Measurements from ENCODE around the gene SPINT1. TPM values are rescaled to one million over a fixed set of nuclear protein-coding genes. Genes with fewer than 3 reads are reported as not detected.

SPINT1 gene
- total and polyA plus RNA-seq, 7 experiments from 2014 or later, result 1.00 to 8.9 (median 3.6) TPM

DNA sequence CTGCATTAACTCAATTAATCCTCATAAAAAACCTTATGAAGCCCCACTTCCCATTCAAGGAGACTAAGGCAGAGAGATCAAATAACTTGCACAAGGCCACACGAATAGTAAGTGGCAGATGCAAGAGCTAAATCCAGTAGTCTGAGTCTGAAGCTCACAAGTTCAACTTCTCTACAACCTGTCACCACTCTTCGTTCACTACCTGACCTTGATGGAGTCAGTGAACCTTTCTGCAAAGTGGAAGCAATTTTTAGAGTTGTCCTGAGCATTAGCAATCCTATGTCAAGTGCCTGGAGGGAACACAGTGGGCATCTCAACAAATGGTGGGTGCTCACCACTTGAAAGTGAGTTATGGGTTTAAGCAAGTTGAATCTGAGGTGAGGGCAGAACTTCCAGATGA lies 2.1 kb upstream of the SPINT1 start:
- POLR2A ChIA-PET, result interaction anchor here (0.6 kb wide), 1 partner anchor 1385 kb away, joined by 4 read pairs; no protein-coding TSS in a partner anchor
- Mint-ChIP-seq H3K4me1 (peaks cover 5 to 23% (median 17%) of the 10 kb centered on the region in 7 donors), H3K27me3 (peaks cover 0 to 38% (median 4%) of the 10 kb centered on the region in 5 donors), H3K27ac (no peak overlapping the region), H3K4me3 (peak overlapping the region in 2 of 10 donors; percentile 23 to 49), H3K36me3 (peaks cover 0 to 3% (median 0%) of the 10 kb centered on the region in 5 donors), H3K9me3 (no peaks in the 10 kb centered on the region)
- Histone ChIP-seq H3K36me3 (ENCODE audit: control insufficient read depth in 2 of 3, insufficient read depth in 3 of 3, low read length in 3 of 3) (no peaks in the 10 kb centered on the region), H3K4me3 (ENCODE audit: low read length) (no peak overlapping the region), H3K9me3 (ENCODE audit: control insufficient read depth in 2 of 3, low read length in 3 of 3) (no peaks in the 10 kb centered on the region), H3K4me1 (ENCODE audit: control insufficient read depth in 2 of 2, insufficient read depth in 2 of 2, low read length in 2 of 2) (peaks cover 0 to 6% of the 10 kb centered on the region in 2 donors), H3K27ac (ENCODE audit: low read depth, low read length) (no peak overlapping the region), H3K27me3 (ENCODE audit: control insufficient read depth in 2 of 2, insufficient read depth in 2 of 2, low read length in 2 of 2) (peaks cover 0 to 3% of the 10 kb centered on the region in 2 donors)
- ATAC-seq (no peak), DNase-seq (no peak)
- CTCF ChIA-PET, result no interaction called here
- intact Hi-C loops (cut with micrococcal nuclease), result no loop called here

DNA sequence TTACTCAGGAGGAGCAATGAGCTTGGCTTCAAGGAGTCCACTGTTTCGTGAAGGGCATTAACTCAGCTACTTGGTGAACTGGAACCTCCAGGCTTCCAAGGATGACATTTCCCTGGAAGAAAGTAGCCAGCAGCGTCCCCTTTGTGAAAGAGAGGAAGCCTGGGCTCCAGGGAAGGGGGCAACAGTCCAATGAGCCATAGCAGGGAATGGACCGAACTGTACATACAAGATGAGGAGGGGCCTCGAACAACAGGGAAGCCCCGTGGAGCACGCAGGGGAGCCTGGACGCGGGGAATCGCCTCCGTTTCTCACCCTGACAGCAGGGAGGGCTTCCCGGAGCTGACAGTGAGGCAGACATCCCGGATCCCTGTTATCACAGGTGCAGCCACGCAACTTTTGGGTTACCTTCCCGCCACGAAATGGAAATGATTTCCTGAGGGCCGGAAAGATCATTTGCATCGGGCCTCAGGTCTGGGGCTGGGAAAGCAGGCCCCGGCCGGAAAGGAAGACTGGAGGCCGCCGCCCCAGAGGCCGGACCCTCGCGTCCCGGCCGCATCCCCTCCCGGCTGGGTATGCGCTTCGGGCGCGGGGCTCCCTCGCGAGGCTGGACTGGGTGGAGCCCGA lies 475 bp upstream of the SPINT1 start:
- H3K4me1 ChIP-seq (ENCODE audit: control insufficient read depth in 2 of 2, insufficient read depth in 2 of 2, low read length in 2 of 2), result peaks cover 0 to 15% of the 10 kb centered on the region in 2 donors
- intact Hi-C loops (cut with micrococcal nuclease), result no loop called here
- Mint-ChIP-seq H3K27ac (peak overlapping the region in 1 of 9 donors; percentile 46), H3K36me3 (peaks cover 0 to 3% (median 0%) of the 10 kb centered on the region in 5 donors), H3K27me3 (peaks cover 0 to 38% (median 4%) of the 10 kb centered on the region in 5 donors), H3K4me3 (peak overlapping the region; percentile 67 to 88 (median 81)), H3K9me3 (no peaks in the 10 kb centered on the region), H3K4me1 (peaks cover 12 to 38% (median 32%) of the 10 kb centered on the region in 7 donors)
- no peaks in the 10 kb centered on the region for H3K36me3 ChIP-seq (ENCODE audit: control insufficient read depth in 2 of 3, insufficient read depth in 3 of 3, low read length in 3 of 3)
- H3K27me3 ChIP-seq (ENCODE audit: control insufficient read depth in 2 of 2, insufficient read depth in 2 of 2, low read length in 2 of 2), result peaks cover 0 to 3% of the 10 kb centered on the region in 2 donors
- ChIA-PET POLR2A (no interaction called here), CTCF (interaction anchor here (1.6 kb wide), 1 partner anchor 61 kb away, joined by 5 read pairs; no protein-coding TSS in a partner anchor)
- no peak for ATAC-seq
- no peaks in the 10 kb centered on the region for H3K9me3 ChIP-seq (ENCODE audit: control insufficient read depth in 2 of 3, low read length in 3 of 3)
- H3K27ac ChIP-seq (ENCODE audit: low read depth, low read length), result no peak overlapping the region
- no peak for DNase-seq
- H3K4me3 ChIP-seq (ENCODE audit: low read length), result no peak overlapping the region

DNA sequence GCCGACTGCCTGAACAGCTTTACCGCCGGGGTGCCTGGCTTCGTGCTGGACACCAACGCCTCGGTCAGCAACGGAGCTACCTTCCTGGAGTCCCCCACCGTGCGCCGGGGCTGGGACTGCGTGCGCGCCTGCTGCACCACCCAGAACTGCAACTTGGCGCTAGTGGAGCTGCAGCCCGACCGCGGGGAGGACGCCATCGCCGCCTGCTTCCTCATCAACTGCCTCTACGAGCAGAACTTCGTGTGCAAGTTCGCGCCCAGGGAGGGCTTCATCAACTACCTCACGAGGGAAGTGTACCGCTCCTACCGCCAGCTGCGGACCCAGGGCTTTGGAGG lies 815 bp downstream of the SPINT1 start:
- Mint-ChIP-seq H3K27me3 (peaks cover 0 to 38% (median 4%) of the 10 kb centered on the region in 5 donors), H3K27ac (peak overlapping the region in 4 of 9 donors; percentile 36 to 93 (median 57)), H3K4me3 (peak overlapping the region; percentile 82 to 94 (median 86)), H3K9me3 (no peaks in the 10 kb centered on the region), H3K4me1 (peaks cover 12 to 38% (median 32%) of the 10 kb centered on the region in 7 donors), H3K36me3 (peaks cover 0 to 3% (median 0%) of the 10 kb centered on the region in 5 donors)
- Histone ChIP-seq H3K4me1 (ENCODE audit: control insufficient read depth in 2 of 2, insufficient read depth in 2 of 2, low read length in 2 of 2) (peaks cover 0 to 15% of the 10 kb centered on the region in 2 donors), H3K27ac (ENCODE audit: low read depth, low read length) (no peak overlapping the region), H3K27me3 (ENCODE audit: control insufficient read depth in 2 of 2, insufficient read depth in 2 of 2, low read length in 2 of 2) (peaks cover 0 to 3% of the 10 kb centered on the region in 2 donors), H3K36me3 (ENCODE audit: control insufficient read depth in 2 of 3, insufficient read depth in 3 of 3, low read length in 3 of 3) (no peaks in the 10 kb centered on the region), H3K4me3 (ENCODE audit: low read length) (peak overlapping the region; percentile 58), H3K9me3 (ENCODE audit: control insufficient read depth in 2 of 3, low read length in 3 of 3) (no peaks in the 10 kb centered on the region)
- ChIA-PET POLR2A (interaction anchor here (0.6 to 0.7 kb wide), 2 partner anchors 36 to 78 kb away, joined by 6 to 7 read pairs; no protein-coding TSS in a partner anchor), CTCF (interaction anchor here (0.7 to 1.6 kb wide), 2 partner anchors 62 to 1036 kb away, joined by 4 to 5 read pairs; no protein-coding TSS in a partner anchor)
- intact Hi-C loops (cut with micrococcal nuclease), result loop anchor here (1.0 kb wide), 1 partner anchor 37 kb away; the partner anchor contains the start of genes DNAJC17 (in 2 of the 2) and ZFYVE19 (in 2 of the 2)
- peak in 5 of 9 donors; percentile 14 to 34 (median 25) for DNase-seq
- ATAC-seq, result peak; percentile 64

DNA sequence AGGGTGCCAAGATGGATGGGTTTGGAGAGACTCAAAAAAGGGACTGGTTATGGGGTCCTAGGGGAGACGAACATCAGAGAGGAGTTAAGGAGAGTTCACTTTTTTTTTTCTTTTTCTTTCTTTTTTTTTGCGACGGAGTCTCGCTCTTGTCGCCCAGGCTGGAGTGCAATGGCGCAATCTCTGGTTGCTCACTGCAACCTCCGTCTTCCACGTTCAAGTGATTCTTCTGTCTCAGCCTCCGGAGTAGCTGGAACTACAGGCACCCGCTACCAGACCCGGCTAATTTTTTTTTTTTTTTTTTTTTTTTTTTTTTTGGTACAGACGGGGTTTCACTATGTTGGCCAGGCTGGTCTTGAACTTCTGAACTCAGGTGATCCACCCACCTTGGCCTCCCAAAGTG lies 1.2 kb downstream of the SPINT1 start:
- ChIA-PET CTCF (interaction anchor here (0.7 to 1.6 kb wide), 2 partner anchors 62 to 1036 kb away, joined by 4 to 5 read pairs; no protein-coding TSS in a partner anchor), POLR2A (interaction anchor here (0.6 to 0.7 kb wide), 2 partner anchors 36 to 79 kb away, joined by 6 to 7 read pairs; no protein-coding TSS in a partner anchor)
- DNase-seq (no peak), ATAC-seq (no peak)
- Histone ChIP-seq H3K4me3 (ENCODE audit: low read length) (peak overlapping the region; percentile 58), H3K4me1 (ENCODE audit: control insufficient read depth in 2 of 2, insufficient read depth in 2 of 2, low read length in 2 of 2) (peaks cover 0 to 15% of the 10 kb centered on the region in 2 donors), H3K36me3 (ENCODE audit: control insufficient read depth in 2 of 3, insufficient read depth in 3 of 3, low read length in 3 of 3) (no peaks in the 10 kb centered on the region), H3K27me3 (ENCODE audit: control insufficient read depth in 2 of 2, insufficient read depth in 2 of 2, low read length in 2 of 2) (peaks cover 0 to 3% of the 10 kb centered on the region in 2 donors), H3K27ac (ENCODE audit: low read depth, low read length) (no peak overlapping the region), H3K9me3 (ENCODE audit: control insufficient read depth in 2 of 3, low read length in 3 of 3) (no peaks in the 10 kb centered on the region)
- H3K36me3 Mint-ChIP-seq, result peaks cover 0 to 3% (median 0%) of the 10 kb centered on the region in 5 donors
- peaks cover 0 to 37% (median 4%) of the 10 kb centered on the region in 5 donors for H3K27me3 Mint-ChIP-seq
- H3K9me3 Mint-ChIP-seq, result no peaks in the 10 kb centered on the region
- peak overlapping the region; percentile 82 to 94 (median 86) for H3K4me3 Mint-ChIP-seq
- peaks cover 12 to 38% (median 32%) of the 10 kb centered on the region in 7 donors for H3K4me1 Mint-ChIP-seq
- peak overlapping the region in 4 of 9 donors; percentile 36 to 93 (median 57) for H3K27ac Mint-ChIP-seq
- intact Hi-C loops (cut with micrococcal nuclease), result no loop called here

DNA sequence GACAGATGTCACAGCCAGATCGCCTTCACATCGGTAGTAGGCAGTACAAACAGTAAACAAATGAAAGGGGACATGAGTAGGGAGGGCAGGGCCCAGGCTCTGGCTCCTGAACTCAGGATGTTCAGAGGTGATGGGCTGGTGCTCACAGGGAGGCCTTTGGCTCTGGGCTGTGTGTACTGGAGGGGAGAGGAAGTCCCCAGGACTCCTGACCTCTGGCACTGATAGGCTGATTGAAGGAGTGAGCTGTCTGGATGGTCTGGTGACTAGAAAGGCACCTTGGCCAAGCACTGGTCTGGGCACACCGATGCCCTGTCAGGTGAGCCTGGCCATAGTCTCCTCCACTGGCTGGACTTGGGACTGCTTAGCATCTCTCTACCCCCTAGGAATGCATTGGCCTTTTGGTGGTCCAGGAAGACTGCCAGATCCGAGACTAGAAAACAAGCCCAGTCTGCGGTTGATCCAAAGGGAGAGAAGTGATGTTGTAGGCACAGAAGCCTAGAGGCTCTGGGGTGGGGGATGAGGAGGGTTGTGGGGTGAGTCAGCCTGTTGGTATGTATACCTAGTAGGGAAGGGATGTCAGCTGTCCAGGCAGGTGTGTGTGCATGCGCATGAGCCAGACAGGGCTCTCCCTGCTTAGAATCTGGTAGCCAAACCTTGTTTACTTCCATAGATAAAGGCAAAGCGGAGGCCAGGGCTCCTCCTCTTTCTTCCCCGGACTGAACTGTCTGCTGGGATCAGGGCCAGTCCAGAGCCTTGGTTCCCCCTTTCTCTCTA lies 1.9 kb downstream of the SPINT1 start:
- CTCF ChIA-PET, result interaction anchor here (0.7 to 1.0 kb wide), 2 partner anchors 11 to 1035 kb away, joined by 3 to 4 read pairs; no protein-coding TSS in a partner anchor
- Histone ChIP-seq H3K9me3 (ENCODE audit: control insufficient read depth in 2 of 3, low read length in 3 of 3) (no peaks in the 10 kb centered on the region), H3K27ac (ENCODE audit: low read depth, low read length) (no peak overlapping the region), H3K4me3 (ENCODE audit: low read length) (no peak overlapping the region), H3K36me3 (ENCODE audit: control insufficient read depth in 2 of 3, insufficient read depth in 3 of 3, low read length in 3 of 3) (no peaks in the 10 kb centered on the region), H3K27me3 (ENCODE audit: control insufficient read depth in 2 of 2, insufficient read depth in 2 of 2, low read length in 2 of 2) (peaks cover 0 to 3% of the 10 kb centered on the region in 2 donors), H3K4me1 (ENCODE audit: control insufficient read depth in 2 of 2, insufficient read depth in 2 of 2, low read length in 2 of 2) (peaks cover 0 to 15% of the 10 kb centered on the region in 2 donors)
- POLR2A ChIA-PET, result no interaction called here
- ATAC-seq (no peak), DNase-seq (no peak)
- intact Hi-C loops (cut with micrococcal nuclease), result no loop called here
- H3K27me3 Mint-ChIP-seq, result peaks cover 0 to 33% (median 4%) of the 10 kb centered on the region in 5 donors
- no peak overlapping the region for H3K27ac Mint-ChIP-seq
- H3K36me3 Mint-ChIP-seq, result peaks cover 0 to 3% (median 0%) of the 10 kb centered on the region in 5 donors
- peak overlapping the region; percentile 9 to 88 (median 45) for H3K4me3 Mint-ChIP-seq
- peaks cover 12 to 38% (median 32%) of the 10 kb centered on the region in 7 donors for H3K4me1 Mint-ChIP-seq
- no peaks in the 10 kb centered on the region for H3K9me3 Mint-ChIP-seq

DNA sequence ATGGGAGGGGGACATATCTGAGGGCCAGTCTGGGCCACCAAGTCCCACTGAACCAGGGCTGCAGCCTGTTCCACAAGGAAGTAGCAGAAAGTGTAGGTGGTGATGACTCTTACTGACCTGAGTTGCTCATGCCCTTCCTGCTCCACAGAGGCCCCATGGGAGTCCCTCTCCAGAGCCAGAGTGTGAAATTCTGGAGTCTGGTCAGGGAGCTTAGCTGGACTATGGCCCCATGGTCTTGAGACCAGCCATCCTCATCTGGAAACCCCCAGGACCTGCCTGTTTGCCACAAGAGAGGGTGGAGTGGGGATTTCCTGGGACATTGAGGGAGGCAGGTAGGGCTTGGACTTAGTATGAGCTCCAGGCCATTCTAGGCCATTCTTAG lies 3.0 kb downstream of the SPINT1 start:
- H3K4me1 ChIP-seq (ENCODE audit: control insufficient read depth in 2 of 2, insufficient read depth in 2 of 2, low read length in 2 of 2), result peaks cover 0 to 15% of the 10 kb centered on the region in 2 donors
- ChIA-PET CTCF (interaction anchor here (1.0 to 1.7 kb wide), 2 partner anchors 10 to 11 kb away, joined by 3 to 10 read pairs; no protein-coding TSS in a partner anchor), POLR2A (no interaction called here)
- intact Hi-C loops (cut with micrococcal nuclease), result no loop called here
- Mint-ChIP-seq H3K9me3 (no peaks in the 10 kb centered on the region), H3K27me3 (peaks cover 0 to 22% (median 4%) of the 10 kb centered on the region in 5 donors), H3K4me1 (peaks cover 12 to 38% (median 32%) of the 10 kb centered on the region in 7 donors), H3K36me3 (peaks cover 0 to 3% (median 0%) of the 10 kb centered on the region in 5 donors), H3K27ac (peak overlapping the region in 5 of 9 donors; percentile 9 to 68 (median 36)), H3K4me3 (peak overlapping the region in 6 of 10 donors; percentile 5 to 68 (median 20))
- H3K36me3 ChIP-seq (ENCODE audit: control insufficient read depth in 2 of 3, insufficient read depth in 3 of 3, low read length in 3 of 3), result no peaks in the 10 kb centered on the region
- ATAC-seq, result no peak
- no peaks in the 10 kb centered on the region for H3K9me3 ChIP-seq (ENCODE audit: control insufficient read depth in 2 of 3, low read length in 3 of 3)
- DNase-seq, result no peak
- H3K27me3 ChIP-seq (ENCODE audit: control insufficient read depth in 2 of 2, insufficient read depth in 2 of 2, low read length in 2 of 2), result peaks cover 0 to 3% of the 10 kb centered on the region in 2 donors
- no peak overlapping the region for H3K27ac ChIP-seq (ENCODE audit: low read depth, low read length)
- H3K4me3 ChIP-seq (ENCODE audit: low read length), result no peak overlapping the region
